Measurements from ENCODE around the gene AP3S2.
"Not testable (repeated sequence)": the region's sequence is repeated elsewhere in the genome, so short reads cannot be mapped to it uniquely, and the experiment has no call there.

GRCh38 chr15:89834465-89835175, 59.2 kb downstream of the AP3S2 start:
- not testable (repeated sequence) for TF ChIP-seq EZH2 (optimal IDR thresholded peaks at IDR 0.05; ENCODE audit: low read depth, low read length); CTCF (IDR thresholded peaks at IDR 0.05; ENCODE audit: low read length); EZH2phosphoT487 (IDR thresholded peaks at IDR 0.05; ENCODE audit: low read length)
